GM12872 (cell line): Measurements from ENCODE around the gene GAK.

Experiments used
- TF ChIP-seq, protein P1 (sequence below): IDR thresholded peaks from 3 replicates; pipeline ENCODE4 v1.5.1; 2011; ENCODE audit warnings: low read depth, mild to moderate bottlenecking, low read length, moderate library complexity; ENCODE audit not compliant: insufficient read depth

The GAK gene

DNA sequence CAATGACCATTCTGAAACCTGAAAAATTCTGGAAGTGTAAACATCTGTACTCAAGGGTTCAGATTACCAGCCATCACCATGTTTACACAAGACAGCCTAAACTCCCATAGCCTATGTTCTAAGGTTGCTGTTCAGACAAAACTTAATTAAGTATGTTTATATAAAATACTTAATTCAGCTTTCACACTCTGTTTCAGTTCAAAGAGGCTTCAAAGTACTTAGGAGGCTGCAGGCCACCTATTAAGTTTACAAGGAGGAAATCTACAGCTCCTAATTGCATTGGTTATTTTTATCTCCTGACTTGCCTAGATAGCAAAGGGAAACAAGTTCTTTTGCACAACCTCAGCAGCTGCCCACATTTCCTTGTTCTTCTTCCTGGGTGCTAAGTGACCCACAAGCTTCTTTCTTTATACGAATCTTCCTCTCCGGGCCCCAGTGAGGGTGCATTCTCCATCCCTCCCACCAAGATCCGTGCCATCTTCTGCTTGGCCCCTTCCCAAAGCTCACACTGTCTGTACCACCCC lies 2.0 kb downstream of the GAK start:
- TF ChIP-seq, protein P1, sequence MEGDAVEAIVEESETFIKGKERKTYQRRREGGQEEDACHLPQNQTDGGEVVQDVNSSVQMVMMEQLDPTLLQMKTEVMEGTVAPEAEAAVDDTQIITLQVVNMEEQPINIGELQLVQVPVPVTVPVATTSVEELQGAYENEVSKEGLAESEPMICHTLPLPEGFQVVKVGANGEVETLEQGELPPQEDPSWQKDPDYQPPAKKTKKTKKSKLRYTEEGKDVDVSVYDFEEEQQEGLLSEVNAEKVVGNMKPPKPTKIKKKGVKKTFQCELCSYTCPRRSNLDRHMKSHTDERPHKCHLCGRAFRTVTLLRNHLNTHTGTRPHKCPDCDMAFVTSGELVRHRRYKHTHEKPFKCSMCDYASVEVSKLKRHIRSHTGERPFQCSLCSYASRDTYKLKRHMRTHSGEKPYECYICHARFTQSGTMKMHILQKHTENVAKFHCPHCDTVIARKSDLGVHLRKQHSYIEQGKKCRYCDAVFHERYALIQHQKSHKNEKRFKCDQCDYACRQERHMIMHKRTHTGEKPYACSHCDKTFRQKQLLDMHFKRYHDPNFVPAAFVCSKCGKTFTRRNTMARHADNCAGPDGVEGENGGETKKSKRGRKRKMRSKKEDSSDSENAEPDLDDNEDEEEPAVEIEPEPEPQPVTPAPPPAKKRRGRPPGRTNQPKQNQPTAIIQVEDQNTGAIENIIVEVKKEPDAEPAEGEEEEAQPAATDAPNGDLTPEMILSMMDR, result no peak

DNA sequence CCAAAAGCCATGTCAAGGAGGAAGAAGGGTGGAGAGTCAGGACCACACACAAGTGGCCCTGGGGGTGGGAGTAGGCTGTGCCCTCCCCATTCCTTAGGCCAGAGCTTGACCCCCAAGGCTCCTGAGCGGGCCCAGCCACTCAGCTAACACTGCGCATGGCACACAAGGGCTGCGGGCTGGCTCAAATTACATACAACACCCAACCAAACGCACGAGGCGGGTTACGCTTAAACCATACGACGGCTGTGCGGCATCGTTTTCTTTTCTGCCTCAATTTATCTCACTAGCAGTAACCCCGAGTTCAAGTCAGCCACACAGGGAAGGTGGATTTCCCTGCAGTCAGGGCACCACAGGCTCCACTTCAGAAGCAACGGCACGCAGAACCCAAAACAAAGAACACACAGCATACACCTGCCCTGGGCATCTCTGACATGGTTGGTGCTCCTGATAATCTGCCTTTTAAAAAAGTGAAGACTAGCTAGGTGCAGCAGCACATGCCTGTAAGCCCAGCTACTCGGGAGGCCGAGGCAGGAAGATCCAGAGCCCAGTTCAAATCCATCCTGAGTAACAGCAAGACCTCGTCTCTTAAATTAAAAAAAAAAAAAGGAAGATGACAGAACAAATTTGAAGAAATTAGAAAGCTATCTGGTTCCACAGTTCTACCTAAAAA lies 2.9 kb downstream of the GAK start:
- TF ChIP-seq, protein P1, result no peak

DNA sequence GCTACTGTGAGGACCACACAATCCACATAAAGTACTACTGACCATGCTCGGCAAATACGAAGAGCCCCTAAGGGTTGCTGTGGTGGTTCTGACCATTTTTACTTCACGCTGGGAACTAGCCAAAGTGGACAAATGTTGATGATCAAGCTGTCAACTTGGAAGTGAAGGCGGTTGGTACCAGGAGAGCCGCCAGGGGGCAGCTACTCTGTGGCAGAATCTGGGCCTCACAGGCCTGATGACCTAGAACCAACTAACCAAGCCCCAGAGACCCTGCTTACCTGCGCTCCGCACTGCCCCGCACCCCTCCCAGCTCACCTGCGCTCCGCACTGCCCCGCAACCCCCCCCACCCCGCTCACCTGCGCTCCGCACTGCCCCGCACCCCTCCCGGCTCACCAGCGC lies 5.6 kb downstream of the GAK start:
- TF ChIP-seq, protein P1, result 0 out of 3 replicates have a peak, but pooled peaks have one; percentile 4

DNA sequence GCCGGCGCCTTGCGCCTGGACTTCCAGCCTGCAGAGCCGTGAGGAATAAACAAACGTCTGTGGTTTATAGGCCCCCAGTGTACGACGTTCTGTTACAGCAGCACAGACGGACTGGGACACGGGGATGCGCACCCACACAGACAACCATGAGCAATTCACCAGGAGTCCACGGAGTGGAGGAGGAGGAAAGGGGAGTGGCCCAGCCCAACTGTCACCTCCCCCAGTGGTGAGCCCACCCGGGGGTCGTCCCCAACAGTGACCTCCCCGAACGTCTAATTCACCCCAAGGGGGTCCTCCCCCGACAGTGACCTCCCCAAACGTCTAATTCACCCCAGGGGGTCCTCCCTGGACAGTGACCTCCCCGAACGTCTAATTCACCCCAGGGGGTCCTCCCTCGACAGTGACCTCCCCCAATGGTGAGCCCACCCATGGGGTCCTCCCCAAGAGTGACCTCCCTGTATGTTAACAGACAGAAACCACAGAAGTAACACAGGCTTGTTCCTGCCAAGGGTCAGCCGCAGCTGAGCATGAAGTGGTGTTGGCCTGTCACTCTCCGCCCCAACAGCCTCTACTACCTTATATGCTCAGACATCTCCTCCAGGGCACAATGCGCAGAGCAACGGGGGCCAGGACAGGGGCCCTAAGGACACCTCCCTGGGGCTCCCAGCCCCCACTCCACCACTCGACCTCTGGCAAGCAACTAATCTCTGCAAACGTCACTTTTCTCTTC lies 6.2 kb downstream of the GAK start:
- TF ChIP-seq, protein P1, result no peak

DNA sequence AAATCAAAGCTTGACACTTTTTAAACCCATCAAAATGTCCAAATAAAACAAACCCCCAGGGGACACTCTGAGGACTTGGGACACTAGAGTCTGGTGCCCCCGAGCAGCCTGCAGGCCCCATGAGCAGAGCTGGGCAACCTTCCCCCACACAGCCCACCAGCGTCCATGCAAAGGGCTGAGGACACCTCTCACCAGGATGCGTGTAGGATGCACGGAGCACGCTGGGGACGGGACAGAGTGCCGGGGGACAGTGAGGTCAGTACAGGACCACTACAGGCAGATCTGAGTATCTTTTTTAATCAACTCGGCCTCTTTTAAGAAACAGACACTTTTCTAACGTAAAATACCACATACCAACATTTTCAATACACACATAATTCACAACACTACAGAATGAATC lies 6.9 kb downstream of the GAK start:
- TF ChIP-seq, protein P1, result no peak

DNA sequence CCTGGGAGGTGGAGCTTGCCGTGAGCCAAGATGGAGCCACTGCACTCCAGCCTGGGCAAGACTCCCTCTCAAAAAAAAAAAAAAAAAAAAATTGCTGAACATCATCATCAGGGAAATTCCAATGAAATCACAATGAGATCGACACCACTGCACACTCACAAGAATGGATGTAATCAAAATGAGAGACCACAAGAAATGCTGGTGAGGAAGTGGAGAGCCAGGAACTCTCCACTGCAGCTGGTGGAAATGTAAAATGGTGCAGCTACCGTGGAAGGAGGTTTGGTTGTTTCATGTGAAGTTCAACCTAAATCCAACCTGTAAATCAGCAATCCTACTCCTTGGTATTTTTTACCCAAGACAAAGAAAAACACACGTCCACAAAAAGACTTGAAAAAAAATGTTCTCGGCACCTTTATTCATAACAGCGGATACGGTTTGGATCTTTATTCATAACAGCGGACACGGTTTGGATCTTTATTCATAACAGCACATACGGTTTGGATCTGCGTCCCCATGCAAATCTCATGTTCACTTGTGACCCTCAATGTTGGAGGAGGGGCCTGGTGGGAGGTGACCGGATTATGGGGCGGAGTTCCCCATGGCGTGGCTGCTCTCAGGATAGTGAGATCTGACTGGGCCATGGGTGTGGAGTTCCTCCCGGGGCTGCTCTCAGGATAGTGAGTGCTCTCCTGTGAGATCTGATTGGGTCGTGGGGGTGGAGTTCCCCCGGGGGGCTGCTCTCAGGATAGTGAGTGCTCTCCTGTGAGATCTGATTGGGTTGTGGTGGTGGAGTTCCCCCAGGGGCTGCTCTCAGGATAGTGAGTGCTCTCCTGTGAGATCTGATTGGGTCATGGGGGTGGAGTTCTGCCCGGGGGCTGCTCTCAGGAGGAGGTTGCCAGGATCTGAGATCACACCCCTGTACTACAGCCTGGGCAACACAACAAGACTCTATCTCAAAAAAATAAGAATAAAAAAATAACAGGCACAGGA lies 7.7 kb downstream of the GAK start:
- TF ChIP-seq, protein P1, result no peak
